ENCODE results near the gene TRIM44. TPM values are rescaled to one million over a fixed set of nuclear protein-coding genes. Genes with fewer than 3 reads are reported as not detected.

TRIM44 gene
- total and polyA plus RNA-seq, 2 donors (not counting 3 experiments of a cell fraction or from before 2014, with no cell fraction given) = 31.7 to 72.0 TPM

DNA sequence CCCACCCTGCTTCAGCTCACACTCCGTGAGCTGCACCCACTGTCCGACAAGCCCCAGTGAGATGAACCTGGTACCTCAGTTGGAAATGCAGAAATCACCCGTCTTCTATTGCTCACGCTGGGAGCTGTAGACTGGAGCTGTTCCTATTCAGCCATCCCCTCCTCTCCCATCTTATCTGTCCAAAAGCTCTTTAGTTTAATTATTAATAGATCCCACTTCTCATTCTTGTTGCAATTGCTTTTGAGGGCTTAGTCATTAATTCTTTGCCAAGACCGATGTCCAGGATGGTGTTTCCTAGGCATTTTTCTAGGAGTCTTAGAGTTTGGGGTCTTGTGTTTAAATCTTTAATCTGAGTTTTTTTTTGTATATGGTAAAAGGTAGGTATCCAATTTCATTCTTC lies 116.8 kb downstream of the TRIM44 start:
- H3K4me1 ChIP-seq (ENCODE audit: control insufficient read depth, extremely low read depth, insufficient read depth, low read length) = peaks cover 3% of the 10 kb centered on the region
- H3K9ac ChIP-seq (replicated peaks; ENCODE audit: extremely low read depth, insufficient read depth, low read length) = no peak overlapping the region
- H3K79me2 ChIP-seq (ENCODE audit: control insufficient read depth, insufficient read depth, low read length) = no peaks in the 10 kb centered on the region
- DNase-seq (ENCODE audit: low read depth, low spot score) (no peak), FAIRE-seq (no peak)
- BruUV-seq (replicated peaks) = no TSS peak
- peaks cover 3% of the 10 kb centered on the region for H4K20me1 ChIP-seq (replicated peaks; ENCODE audit: control insufficient read depth, extremely low read depth, insufficient read depth, low read length)
- H2AFZ ChIP-seq (ENCODE audit: low read depth, low read length) = no peak overlapping the region
- ChIA-PET POLR2A (no interaction called here), CTCF (interaction anchor here (2.6 kb wide), 1 partner anchor 43 kb away, joined by 13 read pairs; no protein-coding TSS in a partner anchor)
- H3K4me2 ChIP-seq (ENCODE audit: insufficient read depth, low read length) = no peak overlapping the region
- H3K36me3 ChIP-seq (ENCODE audit: control insufficient read depth in 2 of 2, extremely low read depth in 1 of 2, insufficient read depth in 2 of 2, low read length in 2 of 2) = no peaks in the 10 kb centered on the region
- H3K9me3 ChIP-seq (replicated peaks; ENCODE audit: control insufficient read depth, insufficient read depth, low read length) = no peaks in the 10 kb centered on the region
- no peak overlapping the region for H3K4me3 ChIP-seq (replicated peaks in 1 of 3; ENCODE audit: insufficient read depth in 1 of 3, low read depth in 1 of 3, low read length in 3 of 3)
- dilution Hi-C loops (cut with MboI; ENCODE audit: extremely low pct_ligation_motif_present, low sequenced_read_pairs) (no loop called here), intact Hi-C loops (cut with micrococcal nuclease) (no loop called here)
- H3K9me1 ChIP-seq (replicated peaks; ENCODE audit: control insufficient read depth, extremely low read depth, insufficient read depth, low read length) = peaks cover 3% of the 10 kb centered on the region
- H3K27me3 ChIP-seq (ENCODE audit: control insufficient read depth in 2 of 2, insufficient read depth in 2 of 2, low read length in 2 of 2) = no peaks in the 10 kb centered on the region
- no peak for TF ChIP-seq POLR2AphosphoS5 (IDR thresholded peaks at IDR 0.05; ENCODE audit: insufficient read depth, low read depth, low read length)
- H3K27ac ChIP-seq (ENCODE audit: insufficient read depth, low read depth, low read length) = no peak overlapping the region

- H3K4me2 ChIP-seq (ENCODE audit: insufficient read depth, low read length) = no peak overlapping the region
- no peak overlapping the region for H2AFZ ChIP-seq (ENCODE audit: low read depth, low read length)
- intact Hi-C loops (cut with micrococcal nuclease) = no loop called here
- no peaks in the 10 kb centered on the region for H3K9me3 ChIP-seq (replicated peaks; ENCODE audit: control insufficient read depth, insufficient read depth, low read length)
- H3K79me2 ChIP-seq (ENCODE audit: control insufficient read depth, insufficient read depth, low read length) = no peaks in the 10 kb centered on the region
- BruUV-seq (replicated peaks) = no TSS peak
- H3K27ac ChIP-seq (ENCODE audit: insufficient read depth, low read depth, low read length) = no peak overlapping the region
- no peaks in the 10 kb centered on the region for H3K27me3 ChIP-seq (ENCODE audit: control insufficient read depth in 2 of 2, insufficient read depth in 2 of 2, low read length in 2 of 2)
- H3K9ac ChIP-seq (replicated peaks; ENCODE audit: extremely low read depth, insufficient read depth, low read length) = no peak overlapping the region
- peaks cover 13% of the 10 kb centered on the region for H3K4me1 ChIP-seq (ENCODE audit: control insufficient read depth, extremely low read depth, insufficient read depth, low read length)
- H3K36me3 ChIP-seq (ENCODE audit: control insufficient read depth in 2 of 2, extremely low read depth in 1 of 2, insufficient read depth in 2 of 2, low read length in 2 of 2) = no peaks in the 10 kb centered on the region
- FAIRE-seq (peak; percentile 50), DNase-seq (ENCODE audit: low read depth, low spot score) (no peak)
- CTCF ChIA-PET = interaction anchor here (1.0 to 2.2 kb wide), 2 partner anchors 17 to 41 kb away, joined by 3 to 10 read pairs; no protein-coding TSS in a partner anchor
- no peak for TF ChIP-seq EZH2 (IDR thresholded peaks at IDR 0.05; ENCODE audit: borderline replicate concordance, low read depth, low read length, severe bottlenecking)
- TF ChIP-seq MYC (IDR thresholded peaks at IDR 0.05; ENCODE audit: low read depth, low read length) = no peak
- H4K20me1 ChIP-seq (replicated peaks; ENCODE audit: control insufficient read depth, extremely low read depth, insufficient read depth, low read length) = peaks cover 3% of the 10 kb centered on the region
- POLR2A ChIA-PET = interaction anchor here (0.8 kb wide), 1 partner anchor 15 kb away, joined by 3 read pairs; no protein-coding TSS in a partner anchor
- dilution Hi-C loops (cut with MboI; ENCODE audit: extremely low pct_ligation_motif_present, low sequenced_read_pairs) = no loop called here
- H3K9me1 ChIP-seq (replicated peaks; ENCODE audit: control insufficient read depth, extremely low read depth, insufficient read depth, low read length) = peaks cover 3% of the 10 kb centered on the region
- no peak overlapping the region for H3K4me3 ChIP-seq (replicated peaks in 1 of 3; ENCODE audit: insufficient read depth in 1 of 3, low read depth in 1 of 3, low read length in 3 of 3)
Observed at GRCh38 chr11:35780951-35781860, 118.6 kb downstream of the TRIM44 start.
